WTC11 (cell line): Measurements from ENCODE around the gene CHIA. TPM values are rescaled to one million over a fixed set of nuclear protein-coding genes. Genes with fewer than 3 reads are reported as not detected.

Experiments
- ATAC-seq: fragments of 200-7000 bp; cut with Tn5 transposase; 2 replicates; pipeline ENCODE4 v1.10.0; 2021; ENCODE audit warnings: mild to moderate bottlenecking, moderate library complexity
- CTCF ChIA-PET: fragments of 300-600 bp; sonication (Branson Sonifier 250); formaldehyde crosslinking; loops from one replicate; lab custom pipeline; 2021; ENCODE audit warnings: antibody characterized with exemption; lab: Charles Lee
- POLR2A ChIA-PET: fragments of 350-600 bp; sonication (Branson Sonifier 250); formaldehyde crosslinking; loops from one replicate; lab custom pipeline; 2021; ENCODE audit warnings: antibody characterized with exemption; lab: Charles Lee
- DNase-seq: peaks from one replicate; pipeline ENCODE4 v3.0.0; 2021; ENCODE audit warnings: low spot score
- H3K27ac Mint-ChIP-seq: 2 replicates; pipeline ENCODE4 v1.8.0; 2021; ENCODE audit warnings: mixed read lengths
- H3K27me3 Mint-ChIP-seq: 2 replicates; pipeline ENCODE4 v1.8.0; 2021; ENCODE audit warnings: low read depth, mild to moderate bottlenecking, moderate library complexity, mixed read lengths
- H3K36me3 Mint-ChIP-seq: 2 replicates; pipeline ENCODE4 v1.8.0; 2021; ENCODE audit warnings: mixed read lengths
- H3K4me1 Mint-ChIP-seq: 2 replicates; pipeline ENCODE4 v1.8.0; 2022; ENCODE audit warnings: mixed read lengths
- H3K4me3 Mint-ChIP-seq: 2 replicates; pipeline ENCODE4 v1.8.0; 2021; ENCODE audit warnings: mild to moderate bottlenecking, moderate library complexity, mixed read lengths
- H3K9me3 Mint-ChIP-seq: 2 replicates; pipeline ENCODE4 v1.8.0; 2021; ENCODE audit warnings: mixed read lengths
- AFF4 ChIP-seq: sonication (generic); formaldehyde crosslinking; IDR thresholded peaks from 2 replicates; pipeline ENCODE4 v1.8.1; 2023; ENCODE audit warnings: mild to moderate bottlenecking, missing genetic modification reagents, borderline replicate concordance
- ATF2 ChIP-seq: sonication (generic); formaldehyde crosslinking; IDR thresholded peaks from 2 replicates; pipeline ENCODE4 v1.8.1; 2022; ENCODE audit warnings: low read depth, missing genetic modification reagents, borderline replicate concordance
- ATF3 ChIP-seq: sonication (generic); formaldehyde crosslinking; conservative IDR thresholded peaks from 2 replicates; pipeline ENCODE4 v1.8.1; 2022; ENCODE audit warnings: mild to moderate bottlenecking, missing genetic modification reagents
- CBFB ChIP-seq: sonication (generic); formaldehyde crosslinking; IDR thresholded peaks from 2 replicates; pipeline ENCODE4 v1.8.1; 2022; ENCODE audit warnings: mild to moderate bottlenecking, low read depth, missing genetic modification reagents
- ELF4 ChIP-seq: sonication (generic); formaldehyde crosslinking; IDR thresholded peaks from 2 replicates; pipeline ENCODE4 v1.8.1; 2022; ENCODE audit warnings: low read depth, mild to moderate bottlenecking, moderate library complexity, missing genetic modification reagents
- FOXP4 ChIP-seq: sonication (generic); formaldehyde crosslinking; IDR thresholded peaks from 2 replicates; pipeline ENCODE4 v1.8.0; 2022; ENCODE audit warnings: mild to moderate bottlenecking, missing genetic modification reagents
- GTF2I ChIP-seq: fragments of 250-450 bp; sonication (Bioruptor Pico); conservative IDR thresholded peaks from 2 replicates; pipeline ENCODE4 v1.4.0; 2021; ENCODE audit warnings: mild to moderate bottlenecking
- HMGXB4 ChIP-seq: sonication (generic); formaldehyde crosslinking; IDR thresholded peaks from 2 replicates; pipeline ENCODE4 v1.8.1; 2023; ENCODE audit warnings: mild to moderate bottlenecking, moderate library complexity, missing genetic modification reagents
- KAT7 ChIP-seq: sonication (generic); formaldehyde crosslinking; IDR thresholded peaks from 2 replicates; pipeline ENCODE4 v1.8.1; 2023; ENCODE audit warnings: missing genetic modification reagents, mild to moderate bottlenecking, borderline replicate concordance
- MLX ChIP-seq: sonication (generic); formaldehyde crosslinking; IDR thresholded peaks from 2 replicates; pipeline ENCODE4 v1.8.1; 2023; ENCODE audit warnings: mild to moderate bottlenecking, missing genetic modification reagents, moderate library complexity
- NR2C2 ChIP-seq: sonication (generic); formaldehyde crosslinking; IDR thresholded peaks from 2 replicates; pipeline ENCODE4 v1.8.0; 2022; ENCODE audit warnings: mild to moderate bottlenecking, missing genetic modification reagents
- PRRX2 ChIP-seq: fragments of 250-450 bp; sonication (Bioruptor Pico); IDR thresholded peaks from 2 replicates; pipeline ENCODE4 v1.8.0; 2021; ENCODE audit warnings: mild to moderate bottlenecking
- RORB ChIP-seq: fragments of 250-450 bp; sonication (Bioruptor Pico); IDR thresholded peaks from 2 replicates; pipeline ENCODE4 v1.9.0; 2021; ENCODE audit warnings: mild to moderate bottlenecking
- STAT6 ChIP-seq: sonication (generic); formaldehyde crosslinking; conservative IDR thresholded peaks from 2 replicates; pipeline ENCODE4 v1.8.1; 2023; ENCODE audit warnings: mild to moderate bottlenecking, low read depth, missing genetic modification reagents, moderate library complexity
- USF1 ChIP-seq: sonication (generic); formaldehyde crosslinking; IDR thresholded peaks from 2 replicates; pipeline ENCODE4 v1.8.0; 2022; ENCODE audit warnings: mild to moderate bottlenecking, missing genetic modification reagents
- USF2 ChIP-seq: sonication (generic); formaldehyde crosslinking; IDR thresholded peaks from 2 replicates; pipeline ENCODE4 v1.8.1; 2023; ENCODE audit warnings: mild to moderate bottlenecking, missing genetic modification reagents, moderate library complexity
- ZBTB21 ChIP-seq: sonication (generic); formaldehyde crosslinking; IDR thresholded peaks from 2 replicates; pipeline ENCODE4 v1.8.1; 2023; ENCODE audit warnings: mild to moderate bottlenecking, missing genetic modification reagents, borderline replicate concordance
- ZNF232 ChIP-seq: sonication (generic); formaldehyde crosslinking; IDR thresholded peaks from 2 replicates; pipeline ENCODE4 v1.8.0; 2022; ENCODE audit warnings: mild to moderate bottlenecking, missing genetic modification reagents
- ZNF317 ChIP-seq: sonication (generic); formaldehyde crosslinking; IDR thresholded peaks from 2 replicates; pipeline ENCODE4 v1.8.1; 2023; ENCODE audit warnings: low read depth, mild to moderate bottlenecking, moderate library complexity, missing genetic modification reagents, borderline replicate concordance
- ZNF416 ChIP-seq: fragments of 250-450 bp; sonication (Bioruptor Pico); IDR thresholded peaks from 2 replicates; pipeline ENCODE4 v1.9.0; 2021; ENCODE audit warnings: mild to moderate bottlenecking, inconsistent platforms
- ZNF671 ChIP-seq: fragments of 250-450 bp; sonication (Bioruptor Pico); IDR thresholded peaks from 2 replicates; pipeline ENCODE4 v1.8.0; 2021; ENCODE audit warnings: mild to moderate bottlenecking
- total RNA-seq: library from RNA; stranded (reverse); gene quantifications from 3 replicates; pipeline ENCODE4 v1.2.3, GENCODE V29; 2021

The CHIA gene
- total RNA-seq, 1 experiment from 2014 or later: not detected

GRCh38 chr1:111294390-111294789 is 3.7 kb downstream of the CHIA start:
- H3K4me1 Mint-ChIP-seq: no peaks in the 10 kb centered on the region
- peaks cover 41% of the 10 kb centered on the region for H3K9me3 Mint-ChIP-seq
- no peak overlapping the region for H3K27ac Mint-ChIP-seq
- TF ChIP-seq STAT6 (no peak), RORB (no peak), CBFB (no peak), GTF2I (CRISPR knock-in tag) (no peak), ATF2 (CRISPR knock-in tag) (no peak)
- CTCF ChIA-PET: no interaction called here
- 0 out of 2 replicates have a peak, but pooled peaks cover 3% of the 10 kb centered on the region for H3K27me3 Mint-ChIP-seq
- no peak for DNase-seq
- no peak for ATAC-seq
- POLR2A ChIA-PET: no interaction called here
- H3K4me3 Mint-ChIP-seq: no peak overlapping the region
- H3K36me3 Mint-ChIP-seq: peaks cover 14% of the 10 kb centered on the region

GRCh38 chr1:111302374-111302773 is 11.7 kb downstream of the CHIA start:
- Mint-ChIP-seq H3K4me3 (no peak overlapping the region), H3K36me3 (peaks cover 6% of the 10 kb centered on the region), H3K27me3 (peaks cover 3% of the 10 kb centered on the region; the same call in 1 of the 2 replicates), H3K9me3 (peaks cover 31% of the 10 kb centered on the region), H3K27ac (no peak overlapping the region), H3K4me1 (peaks cover 7% of the 10 kb centered on the region)
- POLR2A ChIA-PET: no interaction called here
- ATAC-seq (no peak), DNase-seq (no peak)
- CTCF ChIA-PET: no interaction called here
- TF ChIP-seq AFF4 (CRISPR knock-in tag) (no peak), ATF3 (CRISPR knock-in tag) (no peak), USF1 (CRISPR knock-in tag) (no peak), ZNF416 (CRISPR knock-in tag) (no peak), FOXP4 (CRISPR knock-in tag) (no peak), HMGXB4 (CRISPR knock-in tag) (no peak), ZNF317 (CRISPR knock-in tag) (no peak), PRRX2 (CRISPR knock-in tag) (no peak), MLX (CRISPR knock-in tag) (no peak), ELF4 (CRISPR knock-in tag) (no peak), ZNF671 (CRISPR knock-in tag) (no peak), NR2C2 (no peak), KAT7 (CRISPR knock-in tag) (no peak), CBFB (no peak), ZNF232 (CRISPR knock-in tag) (no peak), ZBTB21 (CRISPR knock-in tag) (no peak), USF2 (CRISPR knock-in tag) (no peak)
